Karpas-422 (cell line): ENCODE data around the gene RPL9. TPM values are rescaled to one million over a fixed set of nuclear protein-coding genes. Genes with fewer than 3 reads are reported as not detected.
A peak's percentile ranks its signal among the peaks of the same experiment; 100 is the strongest.
"Not testable (repeated sequence)": the region's sequence is repeated elsewhere in the genome, so short reads cannot be mapped to it uniquely, and the experiment has no call there.

Experiments
- DNase-seq: peaks from one replicate; pipeline ENCODE4 v3.0.0-alpha.2; 2015
- H2AFZ ChIP-seq: fragments of 200-600 bp; sonication (generic); 2 replicates; pipeline ENCODE4 v1.6.1; 2014; ENCODE audit warnings: antibody characterized with exemption, low read length, mixed read lengths
- H3K27ac ChIP-seq: fragments of 200-600 bp; sonication (generic); 2 replicates; pipeline ENCODE4 v1.5.1; 2014; ENCODE audit warnings: mild to moderate bottlenecking, low read length, moderate library complexity
- H3K27me3 ChIP-seq: fragments of 200-600 bp; sonication (generic); 2 replicates; pipeline ENCODE4 v1.6.1; 2014; ENCODE audit warnings: low read length, mixed read lengths
- H3K36me3 ChIP-seq: fragments of 200-600 bp; sonication (generic); 2 replicates; pipeline ENCODE4 v1.6.1; 2014; ENCODE audit warnings: low read length, mixed read lengths; ENCODE audit not compliant: insufficient read depth
- H3K4me1 ChIP-seq: fragments of 200-600 bp; sonication (generic); 2 replicates; pipeline ENCODE4 v1.6.1; 2014; ENCODE audit warnings: mild to moderate bottlenecking, low read length, mixed read lengths
- H3K4me2 ChIP-seq: fragments of 200-600 bp; sonication (generic); 2 replicates; pipeline ENCODE4 v1.6.1; 2014; ENCODE audit warnings: low read length, low read depth, mild to moderate bottlenecking; ENCODE audit not compliant: poor library complexity, severe bottlenecking
- H3K4me3 ChIP-seq: fragments of 200-600 bp; sonication (generic); 2 replicates; pipeline ENCODE4 v1.5.1; 2014; ENCODE audit warnings: mild to moderate bottlenecking, antibody characterized with exemption, low read length, mixed read lengths
- H3K79me2 ChIP-seq: fragments of 200-600 bp; sonication (generic); 2 replicates; pipeline ENCODE4 v1.6.1; 2014; ENCODE audit warnings: mild to moderate bottlenecking, low read length, mixed read lengths
- H3K9ac ChIP-seq: fragments of 200-600 bp; sonication (generic); 2 replicates; pipeline ENCODE4 v1.6.0; 2014; ENCODE audit warnings: low read length
- H3K9me2 ChIP-seq: fragments of 200-600 bp; sonication (generic), shearing (Covaris generic); replicated peaks from 2 replicates; pipeline ENCODE4 v1.6.0; 2014; ENCODE audit warnings: mild to moderate bottlenecking, low read length, moderate library complexity; ENCODE audit not compliant: insufficient read depth
- H3K9me3 ChIP-seq: fragments of 300-700, 200-600 bp; sonication (generic); 2 replicates; pipeline ENCODE4 v1.6.1; 2014; ENCODE audit warnings: low read length, mixed read lengths
- H4K20me1 ChIP-seq: fragments of 200-600 bp; sonication (generic); 2 replicates; pipeline ENCODE4 v1.6.1; 2014; ENCODE audit warnings: mild to moderate bottlenecking, antibody characterized with exemption, low read length, low read depth; ENCODE audit not compliant: insufficient read depth
- total RNA-seq: library from RNA; depleted of rRNA; stranded (reverse); fragments of >200 nt; shearing (Covaris generic); gene quantifications from 2 replicates; pipeline ENCODE4 v1.2.3, GENCODE V29; 2014; ENCODE audit warnings: low replicate concordance

The RPL9 gene
- total RNA-seq, 1 experiment from 2014 or later = 3,556 TPM

DNA sequence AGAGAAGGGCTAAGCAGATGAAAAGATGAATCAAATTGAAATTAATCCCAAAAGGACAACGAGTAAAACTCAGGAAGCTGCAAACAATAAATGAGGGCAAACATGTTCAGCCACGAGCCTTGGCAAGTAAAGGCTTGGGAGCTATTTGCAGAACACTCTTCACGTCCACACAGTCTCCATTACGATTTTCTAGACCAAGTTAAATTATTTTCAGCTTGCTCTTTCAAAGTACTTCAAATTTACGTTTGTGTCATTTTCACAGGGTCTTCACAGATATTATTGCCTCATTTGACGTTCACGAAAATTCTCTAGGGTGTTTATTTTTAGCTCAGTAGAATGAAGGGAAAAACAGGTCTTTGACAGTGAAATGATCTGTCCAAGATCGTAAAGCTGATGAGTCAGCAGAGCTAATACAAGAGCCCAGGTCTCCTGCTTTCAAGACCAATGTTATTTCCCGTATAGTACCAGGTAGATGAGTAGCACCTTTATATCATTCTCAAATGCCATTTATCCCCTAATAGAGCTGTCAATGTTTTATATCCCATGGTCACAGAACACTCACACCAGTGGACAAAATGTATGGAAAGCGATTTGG lies 31.1 kb downstream of the RPL9 start:
- H3K27ac ChIP-seq = no peak overlapping the region
- no peaks in the 10 kb centered on the region for H3K9me2 ChIP-seq
- no peaks in the 10 kb centered on the region for H3K79me2 ChIP-seq
- H3K9me3 ChIP-seq = no peaks in the 10 kb centered on the region
- H3K27me3 ChIP-seq = no peaks in the 10 kb centered on the region
- no peak overlapping the region for H3K4me3 ChIP-seq
- peaks cover 5% of the 10 kb centered on the region for H3K4me1 ChIP-seq
- H4K20me1 ChIP-seq = no peaks in the 10 kb centered on the region
- H3K9ac ChIP-seq = no peak overlapping the region
- peak overlapping the region; percentile 90 for H2AFZ ChIP-seq
- no peaks in the 10 kb centered on the region for H3K36me3 ChIP-seq
- H3K4me2 ChIP-seq = peak overlapping the region; percentile 41
- no peak for DNase-seq

DNA sequence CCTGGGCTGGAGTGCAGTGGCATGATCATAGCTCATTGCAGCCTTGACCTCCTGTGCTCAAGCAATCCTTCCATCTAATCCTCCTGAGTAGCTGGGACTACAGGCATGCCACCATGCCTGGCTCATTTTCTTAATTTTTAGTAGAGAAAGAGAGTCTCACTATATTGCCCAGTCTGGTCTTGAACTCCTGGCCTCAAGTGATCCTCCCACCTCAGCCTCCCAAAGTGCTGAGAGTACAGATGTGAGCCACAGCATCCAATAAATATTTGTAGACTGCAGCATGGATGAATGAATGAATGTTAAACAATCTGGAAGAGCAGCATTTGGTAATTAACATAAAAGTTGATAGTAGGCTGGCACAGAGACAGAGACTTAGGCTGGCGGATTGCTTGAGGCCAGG lies 32.0 kb downstream of the RPL9 start:
- no peaks in the 10 kb centered on the region for H3K27me3 ChIP-seq
- H3K9me2 ChIP-seq = no peaks in the 10 kb centered on the region
- peaks cover 5% of the 10 kb centered on the region for H3K4me1 ChIP-seq
- no peaks in the 10 kb centered on the region for H3K9me3 ChIP-seq
- H2AFZ ChIP-seq = no peak overlapping the region
- H3K9ac ChIP-seq = no peak overlapping the region
- H3K36me3 ChIP-seq = no peaks in the 10 kb centered on the region
- H4K20me1 ChIP-seq = no peaks in the 10 kb centered on the region
- H3K79me2 ChIP-seq = no peaks in the 10 kb centered on the region
- no peak overlapping the region for H3K4me2 ChIP-seq
- H3K27ac ChIP-seq = no peak overlapping the region
- H3K4me3 ChIP-seq = no peak overlapping the region
- no peak for DNase-seq

DNA sequence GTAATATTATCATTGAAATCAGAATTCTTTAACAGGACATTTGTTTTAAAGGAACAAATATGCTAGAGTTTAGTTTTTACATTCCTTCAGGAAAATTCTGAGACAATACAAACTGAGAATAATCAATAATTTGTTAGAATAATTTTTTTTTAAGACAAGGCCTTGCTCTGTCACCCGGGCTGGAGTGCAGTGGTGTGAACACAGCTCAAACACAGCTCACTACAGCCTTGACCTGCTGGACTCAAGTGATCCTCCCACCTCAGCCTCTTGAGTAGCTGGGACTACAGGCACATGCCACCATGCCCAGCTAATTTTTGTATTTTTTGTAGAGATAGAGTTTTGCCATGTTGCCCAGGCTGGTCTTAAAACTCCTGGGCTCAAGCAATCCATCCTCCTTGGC lies 33.4 kb downstream of the RPL9 start:
- H3K4me1 ChIP-seq, H3K27ac ChIP-seq, H3K9me2 ChIP-seq, DNase-seq, H3K79me2 ChIP-seq, H3K36me3 ChIP-seq, H3K9me3 ChIP-seq, H4K20me1 ChIP-seq, H3K9ac ChIP-seq, H3K4me3 ChIP-seq, H3K27me3 ChIP-seq, H2AFZ ChIP-seq, H3K4me2 ChIP-seq: not testable (repeated sequence)

DNA sequence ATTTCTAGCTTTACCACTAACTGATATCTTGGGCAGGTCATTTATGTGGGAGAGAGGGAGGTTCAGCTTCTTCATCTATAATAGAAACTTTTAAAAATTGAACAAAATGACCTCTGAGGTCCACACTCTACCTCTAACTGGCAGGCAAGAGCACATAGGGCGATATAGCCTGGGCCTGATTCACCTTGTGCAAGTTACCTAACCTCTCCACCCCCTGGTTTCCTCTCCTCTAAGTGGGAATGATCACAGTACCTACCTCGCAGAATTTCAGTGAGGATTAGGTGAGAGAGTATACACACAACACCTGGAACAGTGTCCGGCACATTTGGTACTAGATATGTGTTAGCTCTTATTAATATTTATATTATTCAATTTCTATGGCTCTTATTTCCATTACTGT lies 36.5 kb downstream of the RPL9 start:
- Histone ChIP-seq H3K27ac (no peak overlapping the region), H3K4me2 (no peak overlapping the region), H3K4me3 (no peak overlapping the region), H2AFZ (no peak overlapping the region), H3K9ac (no peak overlapping the region), H4K20me1 (no peaks in the 10 kb centered on the region), H3K4me1 (no peaks in the 10 kb centered on the region), H3K36me3 (no peaks in the 10 kb centered on the region), H3K9me3 (no peaks in the 10 kb centered on the region), H3K9me2 (no peaks in the 10 kb centered on the region), H3K79me2 (no peaks in the 10 kb centered on the region), H3K27me3 (no peaks in the 10 kb centered on the region)
- no peak for DNase-seq

DNA sequence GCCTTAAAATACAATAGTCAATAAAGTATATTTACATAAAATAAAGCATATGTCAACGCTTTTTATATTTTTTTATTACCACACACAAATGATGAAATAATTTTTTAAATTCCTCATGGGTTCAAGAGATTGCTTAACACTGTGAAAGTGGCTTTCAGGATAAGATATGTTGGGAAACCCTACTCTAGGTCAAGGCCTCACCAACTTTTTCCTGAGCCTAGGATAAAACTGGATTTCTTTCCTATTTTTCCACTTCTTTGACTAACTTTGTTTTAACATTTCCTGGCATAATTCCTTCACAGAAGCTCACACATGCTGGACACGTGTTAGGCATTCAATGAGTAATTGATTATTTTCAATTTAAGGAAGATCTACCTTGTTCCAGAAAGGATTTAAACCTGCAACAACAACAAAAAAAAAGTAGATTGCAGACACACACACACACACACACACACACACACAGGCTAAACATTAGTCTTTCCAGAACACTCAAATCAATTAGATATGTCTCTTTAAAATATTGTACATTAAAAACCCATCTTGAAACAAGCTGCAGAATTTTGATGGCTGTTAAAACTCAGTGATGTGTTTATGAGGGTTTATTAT lies 42.9 kb downstream of the RPL9 start:
- Histone ChIP-seq H3K27me3 (no peaks in the 10 kb centered on the region), H3K79me2 (no peaks in the 10 kb centered on the region), H4K20me1 (no peaks in the 10 kb centered on the region), H3K9ac (no peak overlapping the region), H3K9me2 (no peaks in the 10 kb centered on the region), H3K27ac (no peak overlapping the region), H3K4me1 (no peaks in the 10 kb centered on the region), H3K36me3 (no peaks in the 10 kb centered on the region), H3K4me2 (no peak overlapping the region), H2AFZ (no peak overlapping the region), H3K9me3 (no peaks in the 10 kb centered on the region), H3K4me3 (no peak overlapping the region)
- DNase-seq = no peak

DNA sequence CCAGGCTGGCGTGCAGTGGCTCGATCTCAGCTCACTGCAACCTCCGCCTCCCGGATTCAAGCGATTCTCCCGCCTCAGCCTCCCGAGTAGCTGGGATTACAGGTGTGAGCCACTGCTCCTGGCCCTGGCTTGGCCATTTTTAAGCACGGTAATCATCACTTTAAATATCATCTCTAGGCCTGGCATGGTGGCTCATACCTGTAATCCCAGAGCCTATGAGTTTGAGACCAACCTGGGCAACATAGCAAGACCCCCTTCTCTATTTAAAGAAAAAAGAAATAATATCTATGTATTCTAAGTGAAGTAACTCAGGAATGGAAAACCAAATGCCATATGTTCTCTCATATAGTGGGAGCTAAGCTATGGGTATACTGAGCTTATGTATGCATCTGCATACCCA lies 47.2 kb downstream of the RPL9 start:
- not testable (repeated sequence) for H3K4me2 ChIP-seq, H2AFZ ChIP-seq, H3K9me3 ChIP-seq, H3K27me3 ChIP-seq, H3K36me3 ChIP-seq, H3K9ac ChIP-seq, H3K4me1 ChIP-seq, H3K27ac ChIP-seq, H3K9me2 ChIP-seq, H4K20me1 ChIP-seq, H3K79me2 ChIP-seq, H3K4me3 ChIP-seq, DNase-seq

DNA sequence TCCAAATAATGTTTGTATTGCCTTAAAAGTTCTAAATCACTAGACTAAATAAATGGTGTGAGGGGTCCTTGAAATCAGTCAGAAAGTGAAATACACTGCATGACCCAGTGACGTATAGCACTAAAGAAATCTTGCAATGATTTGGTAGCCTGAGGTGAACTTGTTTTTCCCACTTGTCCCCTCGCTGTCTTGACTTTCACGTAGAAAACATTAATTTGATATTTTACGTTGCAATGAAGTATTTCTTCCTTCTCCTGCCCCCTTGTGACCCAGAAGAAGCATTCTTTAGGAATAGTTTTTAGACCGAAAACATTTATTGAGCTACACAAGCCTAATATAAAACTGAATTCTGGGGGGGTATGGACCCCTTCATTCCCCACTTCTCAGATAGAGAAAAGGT lies 48.3 kb downstream of the RPL9 start:
- no peaks in the 10 kb centered on the region for H3K9me3 ChIP-seq
- no peaks in the 10 kb centered on the region for H4K20me1 ChIP-seq
- no peaks in the 10 kb centered on the region for H3K79me2 ChIP-seq
- no peak overlapping the region for H3K4me3 ChIP-seq
- no peak overlapping the region for H3K4me2 ChIP-seq
- H3K27ac ChIP-seq = no peak overlapping the region
- peak; percentile 42 for DNase-seq
- H2AFZ ChIP-seq = no peak overlapping the region
- no peaks in the 10 kb centered on the region for H3K27me3 ChIP-seq
- no peaks in the 10 kb centered on the region for H3K9me2 ChIP-seq
- no peaks in the 10 kb centered on the region for H3K36me3 ChIP-seq
- no peak overlapping the region for H3K9ac ChIP-seq
- no peaks in the 10 kb centered on the region for H3K4me1 ChIP-seq

DNA sequence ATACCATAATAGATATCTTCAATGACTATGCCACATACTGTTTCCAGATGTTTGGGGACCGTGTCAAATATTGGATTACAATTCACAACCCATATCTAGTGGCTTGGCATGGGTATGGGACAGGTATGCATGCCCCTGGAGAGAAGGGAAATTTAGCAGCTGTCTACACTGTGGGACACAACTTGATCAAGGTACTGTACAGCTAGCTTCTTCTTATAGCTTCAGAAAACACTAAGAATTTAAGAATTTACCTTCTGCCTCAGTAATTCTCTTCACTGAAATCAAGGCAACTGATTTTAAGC lies 51.2 kb downstream of the RPL9 start:
- Histone ChIP-seq H3K4me1 (no peaks in the 10 kb centered on the region), H3K9me3 (no peaks in the 10 kb centered on the region), H3K79me2 (no peaks in the 10 kb centered on the region), H3K4me2 (no peak overlapping the region), H4K20me1 (no peaks in the 10 kb centered on the region), H3K27ac (no peak overlapping the region), H3K9ac (no peak overlapping the region), H3K27me3 (no peaks in the 10 kb centered on the region), H3K36me3 (no peaks in the 10 kb centered on the region), H2AFZ (no peak overlapping the region), H3K9me2 (no peaks in the 10 kb centered on the region), H3K4me3 (no peak overlapping the region)
- no peak for DNase-seq
